HepG2 (cell line): ENCODE measurements around the gene CLASP1.
"Not testable (repeated sequence)": the region's sequence is repeated elsewhere in the genome, so short reads cannot be mapped to it uniquely, and the experiment has no call there.

Source experiments
- GABPA ChIP-seq, 2 experiments: IDR thresholded peaks; 2 replicates each; pipeline ENCODE4 v1.6.1; 2011 to 2016; ENCODE audit warnings: low read depth in 2 of 2, low read length in 1 of 2, missing biosample characterization in 1 of 2, missing genetic modification characterization in 1 of 2
- JDP2 ChIP-seq: sonication (generic); formaldehyde crosslinking; IDR thresholded peaks from 2 replicates; pipeline ENCODE4 v1.8.1; 2022; ENCODE audit warnings: missing genetic modification reagents, borderline replicate concordance
- KMT2B ChIP-seq: IDR thresholded peaks from 2 replicates; pipeline ENCODE4 v1.6.1; 2016; ENCODE audit warnings: missing genetic modification reagents, missing compliant biosample characterization
- NFATC3 ChIP-seq: sonication (generic); formaldehyde crosslinking; IDR thresholded peaks from 2 replicates; pipeline ENCODE4 v1.5.1; 2020; ENCODE audit warnings: mild to moderate bottlenecking, missing genetic modification reagents
- NONO ChIP-seq, 2 experiments: fragments of 450-650 bp in 1 of 2; sonication (generic) in 1 of 2; formaldehyde crosslinking in 1 of 2; IDR thresholded peaks in 1 of 2; conservative IDR thresholded peaks in 1 of 2; 2 replicates each; pipeline versions ENCODE4 v1.6.1 to v1.8.0; 2017 to 2022; ENCODE audit warnings: mild to moderate bottlenecking in 1 of 2, missing genetic modification reagents in 1 of 2, moderate library complexity in 1 of 2
- RXRA ChIP-seq: sonication (generic); formaldehyde crosslinking; IDR thresholded peaks from 2 replicates; pipeline ENCODE4 v1.5.1; 2020; ENCODE audit warnings: missing genetic modification reagents
- STAT5B ChIP-seq: sonication (generic); formaldehyde crosslinking; IDR thresholded peaks from 2 replicates; pipeline ENCODE4 v1.4.0; 2020; ENCODE audit warnings: missing genetic modification reagents
- TP53 ChIP-seq: sonication (generic); formaldehyde crosslinking; conservative IDR thresholded peaks from 2 replicates; pipeline ENCODE4 v1.4.0; 2020; ENCODE audit warnings: missing genetic modification reagents
- ZNF768 ChIP-seq: sonication (generic); formaldehyde crosslinking; IDR thresholded peaks from 2 replicates; pipeline ENCODE4 v1.4.0; 2020; ENCODE audit warnings: missing genetic modification reagents
- TF ChIP-seq, protein P1 (sequence below), 2 experiments: sonication (generic) in 1 of 2; formaldehyde crosslinking in 1 of 2; IDR thresholded peaks; 2 replicates each; pipeline versions ENCODE4 v1.4.0 to v1.6.1; 2018 to 2020; ENCODE audit warnings: missing genetic modification reagents in 2 of 2, borderline replicate concordance in 1 of 2, low read depth in 1 of 2, mild to moderate bottlenecking in 1 of 2, missing biosample characterization in 1 of 2
- TF ChIP-seq, protein P2 (sequence below): fragments of 450-650 bp; IDR thresholded peaks from 2 replicates; pipeline ENCODE4 v1.6.1; 2017; ENCODE audit warnings: mild to moderate bottlenecking
- TF ChIP-seq, protein P3 (sequence below): sonication (generic); formaldehyde crosslinking; IDR thresholded peaks from 2 replicates; pipeline ENCODE4 v1.5.0; 2020; ENCODE audit warnings: mild to moderate bottlenecking, missing genetic modification reagents, moderate library complexity
- TF ChIP-seq, protein P4 (sequence below): sonication (generic); formaldehyde crosslinking; IDR thresholded peaks from 2 replicates; pipeline ENCODE4 v1.5.0; 2020; ENCODE audit warnings: mild to moderate bottlenecking, missing genetic modification reagents

DNA sequence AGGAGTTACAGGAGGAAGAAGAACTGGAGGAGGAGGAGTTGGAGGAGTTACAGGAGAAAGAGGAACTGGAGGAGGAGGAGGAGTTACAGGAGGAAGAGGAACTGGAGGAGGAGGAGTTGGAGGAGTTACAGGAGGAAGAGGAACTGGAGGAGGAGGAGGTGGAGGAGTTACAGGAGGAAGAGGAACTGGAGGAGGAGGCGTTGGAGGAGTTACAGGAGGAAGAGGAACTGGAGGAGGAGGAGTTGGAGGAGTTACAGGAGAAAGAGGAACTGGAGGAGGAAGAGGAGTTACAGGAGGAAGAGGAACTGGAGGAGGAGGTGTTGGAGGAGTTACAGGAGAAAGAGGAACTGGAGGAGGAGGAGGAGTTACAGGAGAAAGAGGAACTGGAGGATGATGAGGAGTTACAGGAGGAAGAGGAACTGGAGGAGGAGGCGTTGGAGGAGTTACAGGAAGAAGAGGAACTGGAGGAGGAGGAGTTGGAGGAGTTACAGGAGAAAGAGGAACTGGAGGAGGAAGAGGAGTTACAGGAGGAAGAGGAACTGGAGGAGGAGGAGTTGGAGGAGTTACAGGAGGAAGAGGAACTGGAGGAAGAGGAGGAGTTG lies 38.1 kb downstream of the CLASP1 start:
- not testable (repeated sequence) for TF ChIP-seq KMT2B (CRISPR knock-in tag); GABPA (IDR thresholded peaks at IDR 0.05; ENCODE audit: low read depth, low read length); GABPA (CRISPR knock-in tag; IDR thresholded peaks at IDR 0.05; ENCODE audit: low read depth); STAT5B (CRISPR knock-in tag); ZNF768 (CRISPR knock-in tag); NFATC3; TP53 (CRISPR knock-in tag); NONO (IDR thresholded peaks at IDR 0.05); NONO (CRISPR knock-in tag; conservative IDR thresholded peaks at IDR 0.05); RXRA (CRISPR knock-in tag); JDP2 (CRISPR knock-in tag)
- TF ChIP-seq, protein P1, sequence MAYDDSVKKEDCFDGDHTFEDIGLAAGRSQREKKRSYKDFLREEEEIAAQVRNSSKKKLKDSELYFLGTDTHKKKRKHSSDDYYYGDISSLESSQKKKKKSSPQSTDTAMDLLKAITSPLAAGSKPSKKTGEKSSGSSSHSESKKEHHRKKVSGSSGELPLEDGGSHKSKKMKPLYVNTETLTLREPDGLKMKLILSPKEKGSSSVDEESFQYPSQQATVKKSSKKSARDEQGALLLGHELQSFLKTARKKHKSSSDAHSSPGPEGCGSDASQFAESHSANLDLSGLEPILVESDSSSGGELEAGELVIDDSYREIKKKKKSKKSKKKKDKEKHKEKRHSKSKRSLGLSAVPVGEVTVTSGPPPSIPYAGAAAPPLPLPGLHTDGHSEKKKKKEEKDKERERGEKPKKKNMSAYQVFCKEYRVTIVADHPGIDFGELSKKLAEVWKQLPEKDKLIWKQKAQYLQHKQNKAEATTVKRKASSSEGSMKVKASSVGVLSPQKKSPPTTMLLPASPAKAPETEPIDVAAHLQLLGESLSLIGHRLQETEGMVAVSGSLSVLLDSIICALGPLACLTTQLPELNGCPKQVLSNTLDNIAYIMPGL (CRISPR knock-in tag; IDR thresholded peaks at IDR 0.05; ENCODE audit: borderline replicate concordance in 1 of 2, low read depth in 1 of 2), result not testable (repeated sequence)
- TF ChIP-seq, protein P2, sequence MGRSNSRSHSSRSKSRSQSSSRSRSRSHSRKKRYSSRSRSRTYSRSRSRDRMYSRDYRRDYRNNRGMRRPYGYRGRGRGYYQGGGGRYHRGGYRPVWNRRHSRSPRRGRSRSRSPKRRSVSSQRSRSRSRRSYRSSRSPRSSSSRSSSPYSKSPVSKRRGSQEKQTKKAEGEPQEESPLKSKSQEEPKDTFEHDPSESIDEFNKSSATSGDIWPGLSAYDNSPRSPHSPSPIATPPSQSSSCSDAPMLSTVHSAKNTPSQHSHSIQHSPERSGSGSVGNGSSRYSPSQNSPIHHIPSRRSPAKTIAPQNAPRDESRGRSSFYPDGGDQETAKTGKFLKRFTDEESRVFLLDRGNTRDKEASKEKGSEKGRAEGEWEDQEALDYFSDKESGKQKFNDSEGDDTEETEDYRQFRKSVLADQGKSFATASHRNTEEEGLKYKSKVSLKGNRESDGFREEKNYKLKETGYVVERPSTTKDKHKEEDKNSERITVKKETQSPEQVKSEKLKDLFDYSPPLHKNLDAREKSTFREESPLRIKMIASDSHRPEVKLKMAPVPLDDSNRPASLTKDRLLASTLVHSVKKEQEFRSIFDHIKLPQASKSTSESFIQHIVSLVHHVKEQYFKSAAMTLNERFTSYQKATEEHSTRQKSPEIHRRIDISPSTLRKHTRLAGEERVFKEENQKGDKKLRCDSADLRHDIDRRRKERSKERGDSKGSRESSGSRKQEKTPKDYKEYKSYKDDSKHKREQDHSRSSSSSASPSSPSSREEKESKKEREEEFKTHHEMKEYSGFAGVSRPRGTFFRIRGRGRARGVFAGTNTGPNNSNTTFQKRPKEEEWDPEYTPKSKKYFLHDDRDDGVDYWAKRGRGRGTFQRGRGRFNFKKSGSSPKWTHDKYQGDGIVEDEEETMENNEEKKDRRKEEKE, result not testable (repeated sequence)
- TF ChIP-seq, protein P3, sequence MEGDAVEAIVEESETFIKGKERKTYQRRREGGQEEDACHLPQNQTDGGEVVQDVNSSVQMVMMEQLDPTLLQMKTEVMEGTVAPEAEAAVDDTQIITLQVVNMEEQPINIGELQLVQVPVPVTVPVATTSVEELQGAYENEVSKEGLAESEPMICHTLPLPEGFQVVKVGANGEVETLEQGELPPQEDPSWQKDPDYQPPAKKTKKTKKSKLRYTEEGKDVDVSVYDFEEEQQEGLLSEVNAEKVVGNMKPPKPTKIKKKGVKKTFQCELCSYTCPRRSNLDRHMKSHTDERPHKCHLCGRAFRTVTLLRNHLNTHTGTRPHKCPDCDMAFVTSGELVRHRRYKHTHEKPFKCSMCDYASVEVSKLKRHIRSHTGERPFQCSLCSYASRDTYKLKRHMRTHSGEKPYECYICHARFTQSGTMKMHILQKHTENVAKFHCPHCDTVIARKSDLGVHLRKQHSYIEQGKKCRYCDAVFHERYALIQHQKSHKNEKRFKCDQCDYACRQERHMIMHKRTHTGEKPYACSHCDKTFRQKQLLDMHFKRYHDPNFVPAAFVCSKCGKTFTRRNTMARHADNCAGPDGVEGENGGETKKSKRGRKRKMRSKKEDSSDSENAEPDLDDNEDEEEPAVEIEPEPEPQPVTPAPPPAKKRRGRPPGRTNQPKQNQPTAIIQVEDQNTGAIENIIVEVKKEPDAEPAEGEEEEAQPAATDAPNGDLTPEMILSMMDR, result not testable (repeated sequence)
- TF ChIP-seq, protein P4, sequence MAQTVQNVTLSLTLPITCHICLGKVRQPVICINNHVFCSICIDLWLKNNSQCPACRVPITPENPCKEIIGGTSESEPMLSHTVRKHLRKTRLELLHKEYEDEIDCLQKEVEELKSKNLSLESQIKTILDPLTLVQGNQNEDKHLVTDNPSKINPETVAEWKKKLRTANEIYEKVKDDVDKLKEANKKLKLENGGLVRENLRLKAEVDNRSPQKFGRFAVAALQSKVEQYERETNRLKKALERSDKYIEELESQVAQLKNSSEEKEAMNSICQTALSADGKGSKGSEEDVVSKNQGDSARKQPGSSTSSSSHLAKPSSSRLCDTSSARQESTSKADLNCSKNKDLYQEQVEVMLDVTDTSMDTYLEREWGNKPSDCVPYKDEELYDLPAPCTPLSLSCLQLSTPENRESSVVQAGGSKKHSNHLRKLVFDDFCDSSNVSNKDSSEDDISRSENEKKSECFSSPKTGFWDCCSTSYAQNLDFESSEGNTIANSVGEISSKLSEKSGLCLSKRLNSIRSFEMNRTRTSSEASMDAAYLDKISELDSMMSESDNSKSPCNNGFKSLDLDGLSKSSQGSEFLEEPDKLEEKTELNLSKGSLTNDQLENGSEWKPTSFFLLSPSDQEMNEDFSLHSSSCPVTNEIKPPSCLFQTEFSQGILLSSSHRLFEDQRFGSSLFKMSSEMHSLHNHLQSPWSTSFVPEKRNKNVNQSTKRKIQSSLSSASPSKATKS, result not testable (repeated sequence)
